Ishikawa (cell line): Measurements from ENCODE around the gene PRKCSH.

Experiments
- CEBPB ChIP-seq: IDR thresholded peaks from 2 replicates; pipeline ENCODE4 v1.6.1; 2012
- CREB1 ChIP-seq: IDR thresholded peaks from 2 replicates; pipeline ENCODE4 v1.6.1; 2012; ENCODE audit warnings: low read depth
- EGR1 ChIP-seq: IDR thresholded peaks from 2 replicates; pipeline ENCODE4 v1.6.1; 2012
- EP300 ChIP-seq: IDR thresholded peaks from 2 replicates; pipeline ENCODE4 v1.6.1; 2012; ENCODE audit warnings: borderline replicate concordance
- MAX ChIP-seq: IDR thresholded peaks from 2 replicates; pipeline ENCODE4 v1.6.1; 2012
- RAD21 ChIP-seq: IDR thresholded peaks from 2 replicates; pipeline ENCODE4 v1.6.1; 2012; ENCODE audit warnings: low read depth
- REST ChIP-seq: IDR thresholded peaks from 2 replicates; pipeline ENCODE4 v1.6.1; 2012; ENCODE audit warnings: low read depth, mild to moderate bottlenecking
- TAF1 ChIP-seq: IDR thresholded peaks from 2 replicates; pipeline ENCODE4 v1.6.1; 2012; ENCODE audit warnings: low read depth, mild to moderate bottlenecking
- TCF12 ChIP-seq: IDR thresholded peaks from 2 replicates; pipeline ENCODE4 v1.6.1; 2012; ENCODE audit warnings: low read depth
- TEAD4 ChIP-seq: IDR thresholded peaks from 2 replicates; pipeline ENCODE4 v1.6.1; 2012
- USF1 ChIP-seq: IDR thresholded peaks from 2 replicates; pipeline ENCODE4 v1.6.1; 2012
- YY1 ChIP-seq: IDR thresholded peaks from 2 replicates; pipeline ENCODE4 v1.6.1; 2012; ENCODE audit warnings: low read depth
- ZBTB7A ChIP-seq: IDR thresholded peaks from 2 replicates; pipeline ENCODE4 v1.6.1; 2012; ENCODE audit warnings: low read depth

GRCh38 chr19:11456659-11457058 lies 21.2 kb downstream of the PRKCSH start:
- TF ChIP-seq MAX (no peak), USF1 (no peak), CREB1 (no peak), TAF1 (no peak), YY1 (no peak), EGR1 (no peak), REST (no peak), CEBPB (no peak), RAD21 (no peak), EP300 (no peak), TCF12 (no peak), TEAD4 (no peak), ZBTB7A (no peak)
